Fibroblast of pulmonary artery (primary cell): ENCODE data around the gene SMARCAL1.

ENCODE experiments used
- DNase-seq: peaks from one replicate; pipeline ENCODE4 v3.0.0-alpha.2; 2010; ENCODE audit warnings: low read depth
- H3K4me3 ChIP-seq: replicated peaks from 2 replicates; pipeline ENCODE4 v1.5.1; 2011; ENCODE audit warnings: low read depth, mild to moderate bottlenecking, control low read depth, low read length, moderate library complexity
- TF ChIP-seq, protein P1 (sequence below): IDR thresholded peaks from 2 replicates; pipeline ENCODE4 v1.5.1; 2011; ENCODE audit warnings: mild to moderate bottlenecking, control low read depth, low read length, inconsistent platforms; ENCODE audit errors: missing control alignments

The SMARCAL1 gene

DNA sequence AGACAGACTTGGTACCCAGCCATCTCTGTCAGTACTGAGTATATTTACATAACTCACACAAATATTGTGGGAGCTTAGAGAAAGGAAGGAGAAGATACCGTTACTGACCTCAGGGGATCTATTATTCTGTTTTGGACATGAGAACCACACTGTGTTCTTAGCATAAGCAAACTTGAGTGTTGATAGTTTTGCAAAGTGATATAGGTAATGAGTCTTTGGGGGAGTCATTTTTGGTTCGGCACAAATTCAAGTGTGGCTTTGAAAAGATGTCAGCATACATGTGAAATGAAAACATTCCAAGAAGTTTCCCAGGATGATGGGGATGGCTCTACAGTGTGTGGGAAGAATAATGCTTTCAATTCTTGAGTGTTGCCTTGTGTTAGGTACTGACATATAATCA lies 24.1 kb downstream of the SMARCAL1 start:
- peak; percentile 18 for DNase-seq
- H3K4me3 ChIP-seq: no peak overlapping the region
- TF ChIP-seq, protein P1, sequence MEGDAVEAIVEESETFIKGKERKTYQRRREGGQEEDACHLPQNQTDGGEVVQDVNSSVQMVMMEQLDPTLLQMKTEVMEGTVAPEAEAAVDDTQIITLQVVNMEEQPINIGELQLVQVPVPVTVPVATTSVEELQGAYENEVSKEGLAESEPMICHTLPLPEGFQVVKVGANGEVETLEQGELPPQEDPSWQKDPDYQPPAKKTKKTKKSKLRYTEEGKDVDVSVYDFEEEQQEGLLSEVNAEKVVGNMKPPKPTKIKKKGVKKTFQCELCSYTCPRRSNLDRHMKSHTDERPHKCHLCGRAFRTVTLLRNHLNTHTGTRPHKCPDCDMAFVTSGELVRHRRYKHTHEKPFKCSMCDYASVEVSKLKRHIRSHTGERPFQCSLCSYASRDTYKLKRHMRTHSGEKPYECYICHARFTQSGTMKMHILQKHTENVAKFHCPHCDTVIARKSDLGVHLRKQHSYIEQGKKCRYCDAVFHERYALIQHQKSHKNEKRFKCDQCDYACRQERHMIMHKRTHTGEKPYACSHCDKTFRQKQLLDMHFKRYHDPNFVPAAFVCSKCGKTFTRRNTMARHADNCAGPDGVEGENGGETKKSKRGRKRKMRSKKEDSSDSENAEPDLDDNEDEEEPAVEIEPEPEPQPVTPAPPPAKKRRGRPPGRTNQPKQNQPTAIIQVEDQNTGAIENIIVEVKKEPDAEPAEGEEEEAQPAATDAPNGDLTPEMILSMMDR: no peak

DNA sequence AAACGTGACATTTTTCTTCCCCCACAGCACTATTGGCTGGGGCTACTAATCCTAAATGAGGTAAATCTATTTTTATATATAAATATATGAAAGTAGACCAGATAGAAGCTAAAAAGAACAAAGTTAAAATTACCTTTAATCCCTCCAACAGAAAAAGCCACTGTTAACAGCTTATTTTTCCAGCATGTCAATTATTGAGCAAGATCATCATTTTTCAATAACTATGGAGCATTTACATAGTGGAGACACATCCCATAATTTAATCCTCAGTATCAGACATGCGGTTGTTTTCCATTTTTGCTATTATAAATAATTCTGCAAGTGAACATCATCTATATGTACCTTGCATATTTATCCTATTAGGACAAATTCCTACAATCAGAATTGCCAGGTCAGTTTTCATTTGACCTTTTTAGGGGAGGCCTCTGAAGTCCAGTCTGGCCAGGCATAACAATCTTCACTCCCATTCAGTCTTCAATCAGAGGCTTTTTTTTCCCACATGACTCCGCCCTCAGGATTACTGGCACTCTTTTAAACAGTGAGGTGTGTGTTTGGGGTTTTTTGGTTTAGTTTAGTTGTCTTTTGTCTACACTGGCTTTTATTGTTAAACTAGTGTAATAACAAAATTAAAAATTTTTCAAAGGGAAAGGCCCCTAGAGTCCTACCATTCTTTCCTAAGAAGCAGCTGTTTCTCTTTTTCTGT lies 29.2 kb downstream of the SMARCAL1 start:
- H3K4me3 ChIP-seq: no peak overlapping the region
- TF ChIP-seq, protein P1: no peak
- no peak for DNase-seq

DNA sequence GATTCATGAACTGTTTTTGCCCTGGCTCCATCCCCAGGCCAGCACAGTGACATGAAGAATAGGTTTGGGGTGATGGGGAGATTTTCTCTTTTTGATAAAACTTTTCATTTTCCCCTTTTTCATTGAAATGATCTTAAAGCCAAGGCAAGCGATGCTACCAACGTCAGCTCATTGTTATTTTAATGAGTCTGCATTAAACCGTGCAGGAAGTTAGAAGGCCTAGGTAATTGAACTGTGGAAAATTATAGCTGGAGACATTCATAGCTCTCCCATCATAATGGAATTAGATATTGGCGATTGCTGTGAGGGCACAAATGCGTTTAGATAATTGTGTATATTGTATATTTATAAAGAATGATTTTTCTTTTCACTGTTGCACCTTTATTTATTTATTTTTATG lies 33.2 kb downstream of the SMARCAL1 start:
- no peak for DNase-seq
- no peak overlapping the region for H3K4me3 ChIP-seq
- TF ChIP-seq, protein P1: no peak

DNA sequence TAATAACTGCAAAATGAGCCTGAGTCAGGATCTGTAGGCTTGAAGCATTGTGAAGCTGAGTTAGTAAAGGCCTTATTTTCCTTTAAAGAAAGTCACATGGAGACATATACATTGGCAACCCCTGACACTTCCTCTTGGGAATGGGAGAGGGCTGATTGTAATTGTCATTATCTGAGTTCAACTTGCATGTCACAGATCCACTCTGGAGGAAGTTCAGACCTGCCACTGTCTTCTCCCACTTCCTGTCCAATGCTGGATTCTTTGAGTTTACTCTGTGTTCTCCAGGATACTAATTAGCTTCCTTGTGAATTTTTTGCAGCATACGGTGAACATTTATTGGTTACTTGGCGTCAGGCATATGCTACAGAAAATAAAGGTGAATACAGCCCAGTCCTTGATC lies 34.1 kb downstream of the SMARCAL1 start:
- no peak overlapping the region for H3K4me3 ChIP-seq
- DNase-seq: no peak
- TF ChIP-seq, protein P1: no peak

DNA sequence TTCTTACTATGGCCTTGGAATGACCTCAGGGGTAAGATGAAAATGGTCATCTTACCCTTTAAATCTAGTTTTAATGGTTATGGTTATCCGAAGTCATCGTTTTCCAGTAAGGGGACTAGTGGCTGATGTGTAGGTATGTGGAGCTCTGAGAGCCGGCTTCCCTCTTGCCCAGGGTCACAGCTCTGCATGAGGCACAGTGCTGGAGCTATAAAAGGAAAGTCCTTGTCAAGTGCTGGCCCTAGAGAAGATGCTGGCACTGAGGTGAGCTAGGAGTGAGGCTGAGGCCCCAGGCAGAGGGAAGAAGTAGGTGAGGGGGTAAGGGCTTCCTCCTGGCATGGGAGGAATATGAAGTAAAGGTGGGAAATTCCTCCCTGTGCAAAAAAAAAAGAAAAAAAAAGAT lies 35.0 kb downstream of the SMARCAL1 start:
- DNase-seq: no peak
- no peak overlapping the region for H3K4me3 ChIP-seq
- TF ChIP-seq, protein P1: no peak

DNA sequence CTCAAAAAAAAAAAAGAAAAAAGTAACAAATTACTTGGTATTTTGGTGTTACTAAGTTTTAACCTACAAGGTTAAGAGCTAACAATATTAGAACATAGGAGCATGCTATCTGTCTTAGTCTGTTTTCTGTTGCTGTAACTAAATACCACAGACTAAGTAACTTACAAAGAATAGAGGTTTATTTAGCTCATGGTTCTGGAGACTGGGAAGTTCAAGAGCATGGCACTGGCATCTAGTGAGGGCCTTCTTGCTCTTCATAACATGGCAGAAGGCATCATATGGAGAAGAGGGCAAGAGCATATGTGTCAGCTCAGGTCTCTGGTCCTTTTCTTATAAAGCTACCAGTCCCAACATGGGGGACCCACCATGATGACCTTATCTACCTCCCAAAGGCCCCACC lies 36.5 kb downstream of the SMARCAL1 start:
- TF ChIP-seq, protein P1: no peak
- DNase-seq: no peak
- no peak overlapping the region for H3K4me3 ChIP-seq

DNA sequence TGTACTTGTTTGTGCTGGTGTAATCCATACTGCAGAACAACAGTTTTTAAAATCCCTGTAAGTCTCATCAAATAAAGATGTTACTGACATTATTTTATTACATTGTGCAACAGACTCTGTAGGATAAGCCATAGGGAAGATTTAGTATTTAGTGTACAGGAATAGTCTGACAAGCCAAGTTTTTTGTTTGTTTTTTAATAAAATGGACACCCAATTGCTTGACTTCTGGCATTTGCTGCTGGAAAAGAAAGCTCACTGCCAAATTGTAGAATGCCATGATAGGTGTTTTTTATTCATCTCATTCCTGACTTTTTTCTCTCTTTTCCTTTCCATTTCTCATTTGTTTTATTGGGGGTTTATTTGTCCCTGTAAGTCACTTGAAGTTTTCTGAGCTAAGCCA lies 38.1 kb downstream of the SMARCAL1 start:
- no peak for DNase-seq
- no peak overlapping the region for H3K4me3 ChIP-seq
- TF ChIP-seq, protein P1: no peak
